OCI-LY3 (cell line): ENCODE data around the gene RAB36.
"Not testable (repeated sequence)": the region's sequence is repeated elsewhere in the genome, so short reads cannot be mapped to it uniquely, and the experiment has no call there.

ENCODE experiments used
- CTCF ChIP-seq: fragments of 200-600, 300-600 bp; sonication (generic); IDR thresholded peaks from 2 replicates; pipeline ENCODE4 v1.5.1; 2014; ENCODE audit warnings: antibody characterized with exemption, low read length, low read depth
- EZH2phosphoT487 ChIP-seq: fragments of 200-600 bp; shearing (Covaris generic); IDR thresholded peaks from 2 replicates; pipeline ENCODE4 v1.6.1; 2018; ENCODE audit warnings: antibody characterized with exemption, mixed run types, low read depth

DNA sequence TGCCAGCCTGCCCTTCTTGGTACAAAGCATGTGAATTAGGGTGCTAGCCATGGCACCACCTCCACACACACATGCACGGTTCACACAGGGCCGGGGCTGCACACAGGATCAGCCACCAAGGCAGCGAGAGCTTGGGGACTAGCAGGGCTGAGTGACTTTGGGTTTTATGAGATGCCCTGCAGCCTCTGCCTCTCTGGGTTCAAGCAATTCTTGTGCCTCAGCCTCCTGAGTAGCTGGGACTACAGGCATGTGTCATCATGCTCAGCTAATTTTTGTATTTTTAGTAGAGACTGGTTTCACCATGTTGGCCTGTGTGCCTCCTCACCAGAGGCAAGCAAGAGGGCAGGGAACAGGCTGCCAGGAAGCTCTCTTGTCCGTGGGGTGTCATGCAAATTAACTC lies 8.3 kb upstream of the RAB36 start:
- not testable (repeated sequence) for TF ChIP-seq CTCF, EZH2phosphoT487
